Uterus (tissue), 2 donors: ENCODE measurements around the gene ITFG1.

Experiments
- CTCF ChIP-seq, 4 experiments: fragments of 200-600 bp in 2 of 4; fragments of 450-650 bp in 2 of 4; sonication (generic) in 2 of 4; IDR thresholded peaks; one replicate each; pipeline ENCODE4 v1.5.1; 2016 to 2019; ENCODE audit warnings: antibody characterized with exemption in 4 of 4, mild to moderate bottlenecking in 2 of 4, moderate library complexity in 1 of 4
- POLR2A ChIP-seq, 2 donors: fragments of 450-650 bp; IDR thresholded peaks; one replicate each; pipeline ENCODE4 v1.6.1; 2016; ENCODE audit warnings: antibody characterized with exemption in 2 of 2, mild to moderate bottlenecking in 1 of 2, moderate library complexity in 1 of 2

GRCh38 chr16:47431960-47432359 lies 28.9 kb downstream of the ITFG1 start:
- TF ChIP-seq CTCF (IDR thresholded peaks at IDR 0.05), result no peak
- TF ChIP-seq POLR2A (IDR thresholded peaks at IDR 0.05), result no peak
